HL-60 (cell line): ENCODE measurements around the gene BTNL8.

Experiments used
- DNase-seq, 2 experiments: peaks; one replicate each; pipeline ENCODE4 v3.0.0-alpha.2; 2010 to 2020; ENCODE audit warnings: low read depth in 1 of 2, low spot score in 1 of 2
- H3K27ac ChIP-seq: fragments of 250-450 bp; sonication (Bioruptor Pico); replicated peaks from 2 replicates; pipeline ENCODE4 v1.5.1; 2020; ENCODE audit warnings: mild to moderate bottlenecking, moderate library complexity
- H3K27me3 ChIP-seq: fragments of 250-450 bp; sonication (Bioruptor Pico); 2 replicates; pipeline ENCODE4 v1.5.1; 2021; ENCODE audit warnings: mild to moderate bottlenecking, moderate library complexity; ENCODE audit not compliant: insufficient read depth, poor library complexity, severe bottlenecking
- H3K4me3 ChIP-seq: replicated peaks from 2 replicates; pipeline ENCODE4 v1.5.1; 2011; ENCODE audit warnings: mild to moderate bottlenecking, control low read depth, low read length; ENCODE audit not compliant: insufficient read depth
- GABPA ChIP-seq: IDR thresholded peaks from 2 replicates; pipeline ENCODE4 v1.6.1; 2012; ENCODE audit warnings: low read depth
- POLR2AphosphoS5 ChIP-seq: IDR thresholded peaks from 2 replicates; pipeline ENCODE4 v1.6.1; 2012; ENCODE audit warnings: low read depth
- SPI1 ChIP-seq: IDR thresholded peaks from 2 replicates; pipeline ENCODE4 v1.6.1; 2012; ENCODE audit warnings: low read depth, mild to moderate bottlenecking, borderline replicate concordance
- TF ChIP-seq, protein P1 (sequence below): IDR thresholded peaks from one replicate; pipeline ENCODE4 v1.5.1; 2011; ENCODE audit warnings: low read length, control low read depth, inconsistent platforms; ENCODE audit not compliant: insufficient read depth
- TF ChIP-seq, protein P2 (sequence below): IDR thresholded peaks from 2 replicates; pipeline ENCODE4 v1.6.1; 2012; ENCODE audit warnings: low read depth; ENCODE audit not compliant: insufficient replicate concordance

BTNL8 gene

DNA sequence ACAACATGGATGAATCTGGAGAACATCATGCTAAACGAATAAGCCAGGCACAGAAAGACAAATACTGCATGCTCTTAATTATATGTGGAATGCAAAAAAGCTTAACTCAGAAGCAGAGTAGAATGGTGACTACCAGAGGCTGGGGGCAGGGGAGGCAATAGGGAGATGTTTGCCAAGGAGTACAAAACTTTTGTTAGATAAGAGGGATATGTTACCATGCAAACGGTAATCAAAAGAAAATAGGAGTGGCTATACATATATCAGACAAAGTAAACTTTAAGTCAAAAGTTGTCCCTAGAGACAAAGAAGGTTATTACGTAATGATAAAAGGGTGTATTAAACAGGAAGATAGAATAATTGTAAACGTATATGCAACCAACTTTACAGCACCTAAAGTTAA lies 71.9 kb downstream of the BTNL8 start:
- Histone ChIP-seq H3K27me3 (no peaks in the 10 kb centered on the region), H3K27ac (no peak overlapping the region), H3K4me3 (no peak overlapping the region)
- no peak for DNase-seq
- no peak for TF ChIP-seq SPI1
- TF ChIP-seq, protein P1, sequence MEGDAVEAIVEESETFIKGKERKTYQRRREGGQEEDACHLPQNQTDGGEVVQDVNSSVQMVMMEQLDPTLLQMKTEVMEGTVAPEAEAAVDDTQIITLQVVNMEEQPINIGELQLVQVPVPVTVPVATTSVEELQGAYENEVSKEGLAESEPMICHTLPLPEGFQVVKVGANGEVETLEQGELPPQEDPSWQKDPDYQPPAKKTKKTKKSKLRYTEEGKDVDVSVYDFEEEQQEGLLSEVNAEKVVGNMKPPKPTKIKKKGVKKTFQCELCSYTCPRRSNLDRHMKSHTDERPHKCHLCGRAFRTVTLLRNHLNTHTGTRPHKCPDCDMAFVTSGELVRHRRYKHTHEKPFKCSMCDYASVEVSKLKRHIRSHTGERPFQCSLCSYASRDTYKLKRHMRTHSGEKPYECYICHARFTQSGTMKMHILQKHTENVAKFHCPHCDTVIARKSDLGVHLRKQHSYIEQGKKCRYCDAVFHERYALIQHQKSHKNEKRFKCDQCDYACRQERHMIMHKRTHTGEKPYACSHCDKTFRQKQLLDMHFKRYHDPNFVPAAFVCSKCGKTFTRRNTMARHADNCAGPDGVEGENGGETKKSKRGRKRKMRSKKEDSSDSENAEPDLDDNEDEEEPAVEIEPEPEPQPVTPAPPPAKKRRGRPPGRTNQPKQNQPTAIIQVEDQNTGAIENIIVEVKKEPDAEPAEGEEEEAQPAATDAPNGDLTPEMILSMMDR: no peak

DNA sequence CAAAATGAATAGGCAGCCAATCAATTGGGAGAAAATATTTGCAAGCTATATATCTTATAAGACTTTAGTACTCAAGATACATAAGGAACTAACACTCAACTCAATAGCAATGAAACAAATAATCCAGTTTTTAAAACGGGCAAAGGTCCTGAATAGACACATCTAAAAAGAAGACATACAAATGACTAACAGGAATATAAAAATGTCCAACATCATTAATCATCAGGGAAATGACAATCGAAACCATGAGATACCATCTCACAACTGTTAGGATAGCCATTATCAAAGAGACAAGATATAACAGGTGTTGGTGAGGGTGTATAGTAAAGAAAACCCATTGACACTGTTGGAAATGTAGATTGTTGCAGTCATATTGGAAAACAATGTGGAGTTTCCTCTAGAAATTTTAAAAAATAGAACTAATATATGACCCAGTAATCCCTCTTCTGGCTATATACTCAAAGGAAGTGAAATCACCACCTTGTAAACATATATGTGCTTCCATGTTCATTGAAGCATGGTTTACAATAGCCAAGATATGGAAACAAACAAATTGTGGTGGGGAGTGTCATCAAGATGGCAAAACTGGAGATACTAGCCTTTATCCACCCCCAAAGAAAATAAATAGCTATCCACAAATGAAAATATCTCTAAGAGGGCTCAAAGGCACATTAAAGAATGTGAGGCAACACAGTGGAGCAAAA lies 75.8 kb downstream of the BTNL8 start:
- DNase-seq: no peak
- H3K27me3 ChIP-seq: no peaks in the 10 kb centered on the region
- TF ChIP-seq SPI1 (no peak), POLR2AphosphoS5 (no peak), GABPA (no peak)
- TF ChIP-seq, protein P2, sequence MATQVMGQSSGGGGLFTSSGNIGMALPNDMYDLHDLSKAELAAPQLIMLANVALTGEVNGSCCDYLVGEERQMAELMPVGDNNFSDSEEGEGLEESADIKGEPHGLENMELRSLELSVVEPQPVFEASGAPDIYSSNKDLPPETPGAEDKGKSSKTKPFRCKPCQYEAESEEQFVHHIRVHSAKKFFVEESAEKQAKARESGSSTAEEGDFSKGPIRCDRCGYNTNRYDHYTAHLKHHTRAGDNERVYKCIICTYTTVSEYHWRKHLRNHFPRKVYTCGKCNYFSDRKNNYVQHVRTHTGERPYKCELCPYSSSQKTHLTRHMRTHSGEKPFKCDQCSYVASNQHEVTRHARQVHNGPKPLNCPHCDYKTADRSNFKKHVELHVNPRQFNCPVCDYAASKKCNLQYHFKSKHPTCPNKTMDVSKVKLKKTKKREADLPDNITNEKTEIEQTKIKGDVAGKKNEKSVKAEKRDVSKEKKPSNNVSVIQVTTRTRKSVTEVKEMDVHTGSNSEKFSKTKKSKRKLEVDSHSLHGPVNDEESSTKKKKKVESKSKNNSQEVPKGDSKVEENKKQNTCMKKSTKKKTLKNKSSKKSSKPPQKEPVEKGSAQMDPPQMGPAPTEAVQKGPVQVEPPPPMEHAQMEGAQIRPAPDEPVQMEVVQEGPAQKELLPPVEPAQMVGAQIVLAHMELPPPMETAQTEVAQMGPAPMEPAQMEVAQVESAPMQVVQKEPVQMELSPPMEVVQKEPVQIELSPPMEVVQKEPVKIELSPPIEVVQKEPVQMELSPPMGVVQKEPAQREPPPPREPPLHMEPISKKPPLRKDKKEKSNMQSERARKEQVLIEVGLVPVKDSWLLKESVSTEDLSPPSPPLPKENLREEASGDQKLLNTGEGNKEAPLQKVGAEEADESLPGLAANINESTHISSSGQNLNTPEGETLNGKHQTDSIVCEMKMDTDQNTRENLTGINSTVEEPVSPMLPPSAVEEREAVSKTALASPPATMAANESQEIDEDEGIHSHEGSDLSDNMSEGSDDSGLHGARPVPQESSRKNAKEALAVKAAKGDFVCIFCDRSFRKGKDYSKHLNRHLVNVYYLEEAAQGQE: no peak
- TF ChIP-seq, protein P1: no peak

DNA sequence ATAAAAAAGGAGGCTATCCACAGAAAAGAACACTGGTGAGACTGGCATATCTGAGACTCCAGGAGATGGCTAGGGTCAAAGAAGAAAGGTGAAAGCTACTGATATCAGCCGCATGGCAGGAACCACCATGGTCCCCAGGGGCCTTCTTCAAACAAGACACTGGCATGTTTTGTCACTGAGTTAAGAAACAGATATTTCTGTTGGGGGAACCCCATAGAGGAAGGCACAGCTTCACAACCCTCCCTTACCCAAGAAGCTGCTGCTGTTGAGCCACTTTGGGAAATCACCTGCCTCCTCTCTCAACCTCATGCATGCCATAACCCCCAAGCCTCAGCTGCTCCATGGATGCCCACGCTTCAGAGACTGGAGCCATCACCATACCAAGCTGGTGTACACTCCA lies 76.4 kb downstream of the BTNL8 start:
- Histone ChIP-seq H3K4me3 (no peak overlapping the region), H3K27ac (no peak overlapping the region), H3K27me3 (no peaks in the 10 kb centered on the region)
- DNase-seq: no peak
- no peak for TF ChIP-seq POLR2AphosphoS5
- TF ChIP-seq SPI1: no peak
- TF ChIP-seq, protein P2: no peak
- TF ChIP-seq GABPA: no peak
- TF ChIP-seq, protein P1: no peak

More for the DNA sequence above, 75.8 kb downstream of the BTNL8 start:
- Histone ChIP-seq H3K4me3 (no peak overlapping the region), H3K27ac (no peak overlapping the region)

DNA sequence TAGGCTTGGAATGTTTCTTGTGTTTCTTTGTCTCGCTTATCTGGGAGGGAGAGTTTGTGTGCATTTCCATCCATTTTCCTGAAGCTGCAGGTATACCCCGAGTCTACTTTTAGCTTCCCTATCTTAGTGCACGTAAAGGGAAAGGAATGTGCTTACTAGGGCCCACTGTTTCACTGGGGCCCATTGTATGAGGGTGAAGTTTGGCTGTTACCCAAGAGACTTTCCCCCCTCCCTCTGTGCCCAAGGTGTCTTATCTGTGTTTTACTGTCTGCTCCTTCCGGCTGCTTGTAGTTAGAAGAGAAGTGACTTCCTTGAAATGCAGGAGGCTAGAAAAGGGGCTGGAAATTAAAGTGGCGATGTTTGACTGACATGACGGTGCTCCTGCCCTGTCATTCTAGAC lies 77.6 kb downstream of the BTNL8 start:
- H3K27ac ChIP-seq: no peak overlapping the region
- no peak for DNase-seq
- H3K27me3 ChIP-seq: no peaks in the 10 kb centered on the region
- TF ChIP-seq, protein P2: no peak
- TF ChIP-seq POLR2AphosphoS5: no peak
- TF ChIP-seq, protein P1: no peak
- no peak for TF ChIP-seq SPI1
- TF ChIP-seq GABPA: no peak
- no peak overlapping the region for H3K4me3 ChIP-seq
